Prostate gland (tissue), 2 donors: Measurements from ENCODE around the gene LPCAT1.

Experiments
- POLR2A ChIP-seq: fragments of 450-650 bp; IDR thresholded peaks from one replicate; pipeline ENCODE4 v1.6.1; 2016; ENCODE audit warnings: antibody characterized with exemption, mild to moderate bottlenecking
- POLR2AphosphoS5 ChIP-seq: sonication (generic); formaldehyde crosslinking; IDR thresholded peaks from one replicate; pipeline ENCODE4 v1.6.1; 2017; ENCODE audit warnings: antibody characterized with exemption
- TF ChIP-seq, protein P1 (sequence below), 4 experiments: fragments of 200-600 bp in 2 of 4; fragments of 450-650 bp in 2 of 4; sonication (generic) in 2 of 4; IDR thresholded peaks; 1 replicate in 3 of 4; 2 replicates in 1 of 4; pipeline ENCODE4 v1.5.1; 2016 to 2019; ENCODE audit warnings: antibody characterized with exemption in 4 of 4, mild to moderate bottlenecking in 2 of 4, moderate library complexity in 2 of 4

DNA sequence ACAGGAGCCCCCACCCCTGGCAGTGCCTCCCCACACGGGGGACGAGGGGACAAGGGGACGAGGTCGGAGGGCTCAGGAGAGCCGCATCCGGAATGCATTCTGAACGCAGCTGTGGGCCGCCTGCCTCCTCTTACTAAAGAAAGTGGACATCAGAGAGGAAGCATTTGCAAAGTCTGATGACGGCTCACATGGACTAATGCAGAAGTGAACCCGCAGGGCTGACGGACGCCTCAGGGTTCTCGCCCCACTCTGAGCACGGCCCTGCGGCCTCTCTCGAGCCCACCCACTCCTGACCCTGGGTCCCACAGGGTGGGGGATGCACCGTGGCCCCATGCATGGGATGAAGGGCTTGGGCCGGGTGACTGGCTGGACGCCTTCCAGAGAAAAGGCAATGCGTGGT is 5.9 kb downstream of the LPCAT1 start:
- TF ChIP-seq, protein P1, sequence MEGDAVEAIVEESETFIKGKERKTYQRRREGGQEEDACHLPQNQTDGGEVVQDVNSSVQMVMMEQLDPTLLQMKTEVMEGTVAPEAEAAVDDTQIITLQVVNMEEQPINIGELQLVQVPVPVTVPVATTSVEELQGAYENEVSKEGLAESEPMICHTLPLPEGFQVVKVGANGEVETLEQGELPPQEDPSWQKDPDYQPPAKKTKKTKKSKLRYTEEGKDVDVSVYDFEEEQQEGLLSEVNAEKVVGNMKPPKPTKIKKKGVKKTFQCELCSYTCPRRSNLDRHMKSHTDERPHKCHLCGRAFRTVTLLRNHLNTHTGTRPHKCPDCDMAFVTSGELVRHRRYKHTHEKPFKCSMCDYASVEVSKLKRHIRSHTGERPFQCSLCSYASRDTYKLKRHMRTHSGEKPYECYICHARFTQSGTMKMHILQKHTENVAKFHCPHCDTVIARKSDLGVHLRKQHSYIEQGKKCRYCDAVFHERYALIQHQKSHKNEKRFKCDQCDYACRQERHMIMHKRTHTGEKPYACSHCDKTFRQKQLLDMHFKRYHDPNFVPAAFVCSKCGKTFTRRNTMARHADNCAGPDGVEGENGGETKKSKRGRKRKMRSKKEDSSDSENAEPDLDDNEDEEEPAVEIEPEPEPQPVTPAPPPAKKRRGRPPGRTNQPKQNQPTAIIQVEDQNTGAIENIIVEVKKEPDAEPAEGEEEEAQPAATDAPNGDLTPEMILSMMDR (IDR thresholded peaks at IDR 0.05): no peak
- TF ChIP-seq POLR2AphosphoS5 (no peak), POLR2A (no peak)
